OCI-LY7 (cell line): Measurements from ENCODE around the gene PKP1. TPM values are rescaled to one million over a fixed set of nuclear protein-coding genes. Genes with fewer than 3 reads are reported as not detected.

Source experiments
- BruUV-seq: library from RNA; stranded (reverse); fragments of 400-500 nt; replicated peaks from 2 replicates; lab custom pipeline; 2021; lab: Mats Ljungman, UMichigan
- CTCF ChIA-PET: fragments of 300-600 bp; sonication (Branson Sonifier 250); formaldehyde crosslinking; loops from one replicate; lab custom pipeline; 2022; ENCODE audit warnings: antibody characterized with exemption; ENCODE audit not compliant: unreplicated experiment; lab: Charles Lee
- POLR2A ChIA-PET: fragments of 300-600 bp; sonication (Branson Sonifier 250); formaldehyde crosslinking; loops from one replicate; lab custom pipeline; 2022; ENCODE audit warnings: antibody characterized with exemption; lab: Charles Lee
- DNase-seq: peaks from one replicate; pipeline ENCODE4 v3.0.0-alpha.2; 2015; ENCODE audit warnings: low spot score
- H2AFZ ChIP-seq: fragments of 200-600 bp; sonication (generic), shearing (Covaris generic); 2 replicates; pipeline ENCODE4 v1.6.1; 2014; ENCODE audit warnings: mild to moderate bottlenecking, antibody characterized with exemption, low read length, moderate library complexity
- H3K27ac ChIP-seq: fragments of 200-600 bp; sonication (generic); 2 replicates; pipeline ENCODE4 v1.5.1; 2014; ENCODE audit warnings: mixed run types, low read depth, mild to moderate bottlenecking, moderate library complexity, low read length, inconsistent platforms; ENCODE audit not compliant: poor library complexity, severe bottlenecking
- H3K36me3 ChIP-seq: fragments of 200-600 bp; sonication (generic); 2 replicates; pipeline ENCODE4 v1.6.1; 2014; ENCODE audit warnings: mild to moderate bottlenecking, antibody characterized with exemption, low read length, moderate library complexity, mixed read lengths; ENCODE audit not compliant: insufficient read depth
- H3K4me1 ChIP-seq: fragments of 200-600 bp; sonication (generic); 2 replicates; pipeline ENCODE4 v1.5.1; 2014; ENCODE audit warnings: mild to moderate bottlenecking, low read length; ENCODE audit not compliant: insufficient read depth, poor library complexity, severe bottlenecking
- H3K4me2 ChIP-seq: fragments of 200-600 bp; sonication (generic); 2 replicates; pipeline ENCODE4 v1.6.1; 2014; ENCODE audit warnings: mild to moderate bottlenecking, low read length
- H3K4me3 ChIP-seq: fragments of 200-600 bp; sonication (generic); 2 replicates; pipeline ENCODE4 v1.5.1; 2014; ENCODE audit warnings: mild to moderate bottlenecking, low read depth, low read length; ENCODE audit not compliant: poor library complexity, severe bottlenecking
- H3K79me2 ChIP-seq: fragments of 200-600 bp; sonication (generic); 2 replicates; pipeline ENCODE4 v1.6.1; 2016; ENCODE audit warnings: low read depth, mild to moderate bottlenecking, low read length, moderate library complexity, mixed read lengths; ENCODE audit not compliant: insufficient read depth
- H3K9me2 ChIP-seq: fragments of 200-600 bp; sonication (generic); 2 replicates; pipeline ENCODE4 v1.6.1; 2016; ENCODE audit warnings: mild to moderate bottlenecking, low read length, mixed read lengths; ENCODE audit not compliant: insufficient read depth
- H3K9me3 ChIP-seq: fragments of 200-600 bp; sonication (generic); 2 replicates; pipeline ENCODE4 v1.6.1; 2014; ENCODE audit warnings: mild to moderate bottlenecking, mixed run types, low read length, mixed read lengths
- H4K20me1 ChIP-seq: fragments of 200-600 bp; sonication (generic); 2 replicates; pipeline ENCODE4 v1.6.1; 2014; ENCODE audit warnings: mild to moderate bottlenecking, antibody characterized with exemption, low read length, moderate library complexity, mixed read lengths; ENCODE audit not compliant: insufficient read depth
- EZH2phosphoT487 ChIP-seq: fragments of 200-600 bp; sonication (generic); IDR thresholded peaks from 2 replicates; pipeline ENCODE4 v1.6.1; 2018; ENCODE audit warnings: low read depth, borderline replicate concordance, mild to moderate bottlenecking, mixed run types, antibody characterized with exemption, low read length, moderate library complexity, mixed read lengths
- intact Hi-C: fragments of 100-400 bp; cut with micrococcal nuclease; formaldehyde crosslinking; loops from one replicate; pipeline ENCODE4 v1.10.0; 2022; ENCODE audit not compliant: unreplicated experiment
- total RNA-seq, 2 experiments: library from RNA; depleted of rRNA in 1 of 2; stranded (reverse); fragments of >200 nt in 1 of 2; shearing (Covaris generic) in 1 of 2; gene quantifications; 2 replicates each; pipeline ENCODE4 v1.2.3, GENCODE V29; 2014 to 2022
- TF ChIP-seq, protein P1 (sequence below): fragments of 200-600 bp; sonication (generic); conservative IDR thresholded peaks from 2 replicates; pipeline ENCODE4 v1.5.1; 2014; ENCODE audit warnings: mild to moderate bottlenecking, antibody characterized with exemption, low read length, moderate library complexity, mixed read lengths

The PKP1 gene
- total RNA-seq, 2 experiments from 2014 or later = not detected

DNA sequence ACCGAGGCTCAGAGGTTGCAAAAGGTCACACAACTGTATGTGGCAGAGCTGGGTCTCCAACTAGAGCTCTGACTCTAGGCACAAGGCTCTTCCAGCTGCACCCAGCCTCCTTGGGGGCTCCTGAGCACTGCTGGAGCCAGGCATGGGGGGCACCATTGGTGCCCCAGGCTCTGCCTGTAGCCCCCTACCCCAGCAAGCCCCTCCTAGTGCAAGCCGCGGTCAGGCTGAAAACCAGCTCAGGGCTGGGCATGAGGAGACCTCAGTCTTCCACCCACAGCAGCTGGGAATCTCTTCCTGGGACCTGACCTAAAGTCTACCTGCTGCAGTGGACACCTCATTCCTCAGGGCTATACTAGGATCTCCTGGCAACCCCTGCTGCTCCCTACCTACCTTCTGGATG is 79.6 kb downstream of the PKP1 start:
- intact Hi-C loops = loop anchor here (5.0 kb wide), 2 partner anchors 56 to 121 kb away; no protein-coding TSS in a partner anchor
- Histone ChIP-seq H3K4me1 (no peaks in the 10 kb centered on the region), H3K79me2 (no peaks in the 10 kb centered on the region), H3K27ac (no peak overlapping the region), H3K36me3 (no peaks in the 10 kb centered on the region), H3K9me3 (no peaks in the 10 kb centered on the region), H4K20me1 (no peaks in the 10 kb centered on the region), H3K9me2 (no peaks in the 10 kb centered on the region), H3K4me2 (no peak overlapping the region), H2AFZ (no peak overlapping the region), H3K4me3 (no peak overlapping the region)
- ChIA-PET POLR2A (no interaction called here), CTCF (no interaction called here)
- DNase-seq = no peak
- TF ChIP-seq, protein P1, sequence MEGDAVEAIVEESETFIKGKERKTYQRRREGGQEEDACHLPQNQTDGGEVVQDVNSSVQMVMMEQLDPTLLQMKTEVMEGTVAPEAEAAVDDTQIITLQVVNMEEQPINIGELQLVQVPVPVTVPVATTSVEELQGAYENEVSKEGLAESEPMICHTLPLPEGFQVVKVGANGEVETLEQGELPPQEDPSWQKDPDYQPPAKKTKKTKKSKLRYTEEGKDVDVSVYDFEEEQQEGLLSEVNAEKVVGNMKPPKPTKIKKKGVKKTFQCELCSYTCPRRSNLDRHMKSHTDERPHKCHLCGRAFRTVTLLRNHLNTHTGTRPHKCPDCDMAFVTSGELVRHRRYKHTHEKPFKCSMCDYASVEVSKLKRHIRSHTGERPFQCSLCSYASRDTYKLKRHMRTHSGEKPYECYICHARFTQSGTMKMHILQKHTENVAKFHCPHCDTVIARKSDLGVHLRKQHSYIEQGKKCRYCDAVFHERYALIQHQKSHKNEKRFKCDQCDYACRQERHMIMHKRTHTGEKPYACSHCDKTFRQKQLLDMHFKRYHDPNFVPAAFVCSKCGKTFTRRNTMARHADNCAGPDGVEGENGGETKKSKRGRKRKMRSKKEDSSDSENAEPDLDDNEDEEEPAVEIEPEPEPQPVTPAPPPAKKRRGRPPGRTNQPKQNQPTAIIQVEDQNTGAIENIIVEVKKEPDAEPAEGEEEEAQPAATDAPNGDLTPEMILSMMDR = no peak
- TF ChIP-seq EZH2phosphoT487 = no peak
- BruUV-seq = no TSS peak

DNA sequence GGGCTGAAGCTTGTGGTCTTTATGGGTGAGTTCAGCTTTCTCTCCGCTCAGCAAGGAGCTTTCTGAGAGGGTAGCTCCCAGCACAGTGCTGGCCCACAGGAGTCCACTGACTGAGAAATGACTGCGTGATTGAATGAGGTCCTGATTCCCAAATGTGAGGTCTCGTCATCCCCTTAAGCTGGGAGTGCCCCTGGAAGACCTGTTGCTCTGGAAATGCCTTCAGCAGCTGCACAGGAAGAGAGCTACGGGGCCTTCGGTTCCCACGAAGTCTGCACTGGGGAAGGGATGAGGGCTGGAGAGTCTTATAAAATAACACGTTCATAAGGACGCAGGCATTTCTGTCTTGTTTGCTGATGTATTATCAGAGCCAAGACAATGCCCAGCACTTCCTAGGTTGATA is 80.2 kb downstream of the PKP1 start:
- intact Hi-C loops = loop anchor here (5.0 kb wide), 2 partner anchors 56 to 121 kb away; no protein-coding TSS in a partner anchor
- Histone ChIP-seq H4K20me1 (no peaks in the 10 kb centered on the region), H3K9me2 (no peaks in the 10 kb centered on the region), H3K9me3 (no peaks in the 10 kb centered on the region), H3K4me3 (no peak overlapping the region), H3K27ac (no peak overlapping the region), H3K4me1 (no peaks in the 10 kb centered on the region), H3K36me3 (no peaks in the 10 kb centered on the region), H2AFZ (no peak overlapping the region), H3K79me2 (no peaks in the 10 kb centered on the region), H3K4me2 (no peak overlapping the region)
- TF ChIP-seq EZH2phosphoT487 = no peak
- TF ChIP-seq, protein P1 = no peak
- no TSS peak for BruUV-seq
- no peak for DNase-seq
- ChIA-PET CTCF (no interaction called here), POLR2A (no interaction called here)

DNA sequence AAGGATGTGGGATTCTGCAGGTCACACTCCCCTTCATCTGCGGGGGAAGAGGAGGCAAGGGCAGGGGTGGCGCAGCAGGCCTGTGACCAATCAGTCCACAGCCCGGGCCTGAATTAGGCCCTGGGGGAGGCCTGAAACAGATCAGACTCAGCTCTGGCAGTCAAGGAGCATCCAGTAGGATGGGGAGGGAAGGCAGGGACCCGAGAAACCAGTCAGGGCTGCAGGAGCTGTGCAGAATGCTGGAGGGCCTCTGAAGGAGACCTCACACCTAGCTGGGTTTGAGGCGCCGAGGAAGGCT is 81.5 kb downstream of the PKP1 start:
- H4K20me1 ChIP-seq = no peaks in the 10 kb centered on the region
- DNase-seq = no peak
- no peak overlapping the region for H3K4me3 ChIP-seq
- H3K79me2 ChIP-seq = no peaks in the 10 kb centered on the region
- BruUV-seq = no TSS peak
- no peaks in the 10 kb centered on the region for H3K36me3 ChIP-seq
- TF ChIP-seq, protein P1 = no peak
- TF ChIP-seq EZH2phosphoT487 = no peak
- H3K27ac ChIP-seq = no peak overlapping the region
- H3K4me2 ChIP-seq = no peak overlapping the region
- H2AFZ ChIP-seq = no peak overlapping the region
- H3K4me1 ChIP-seq = no peaks in the 10 kb centered on the region
- ChIA-PET POLR2A (no interaction called here), CTCF (no interaction called here)
- intact Hi-C loops = loop anchor here (5.0 kb wide), 2 partner anchors 57 to 122 kb away; no protein-coding TSS in a partner anchor
- H3K9me2 ChIP-seq = no peaks in the 10 kb centered on the region
- no peaks in the 10 kb centered on the region for H3K9me3 ChIP-seq
